Stimulated activated CD8-positive, alpha-beta memory T cell treated with anti-CD3 and anti-CD28 coated beads, Interleukin-2, amount 100 ng/mL, for 1 hour (primary cell): ENCODE measurements around the gene ZBTB4.

Experiments used
- DNase-seq, 2 donors: peaks; one replicate each; pipeline ENCODE4 v3.0.0-alpha.2; 2020; ENCODE audit warnings: low read depth in 2 of 2

ZBTB4 gene, protein sequence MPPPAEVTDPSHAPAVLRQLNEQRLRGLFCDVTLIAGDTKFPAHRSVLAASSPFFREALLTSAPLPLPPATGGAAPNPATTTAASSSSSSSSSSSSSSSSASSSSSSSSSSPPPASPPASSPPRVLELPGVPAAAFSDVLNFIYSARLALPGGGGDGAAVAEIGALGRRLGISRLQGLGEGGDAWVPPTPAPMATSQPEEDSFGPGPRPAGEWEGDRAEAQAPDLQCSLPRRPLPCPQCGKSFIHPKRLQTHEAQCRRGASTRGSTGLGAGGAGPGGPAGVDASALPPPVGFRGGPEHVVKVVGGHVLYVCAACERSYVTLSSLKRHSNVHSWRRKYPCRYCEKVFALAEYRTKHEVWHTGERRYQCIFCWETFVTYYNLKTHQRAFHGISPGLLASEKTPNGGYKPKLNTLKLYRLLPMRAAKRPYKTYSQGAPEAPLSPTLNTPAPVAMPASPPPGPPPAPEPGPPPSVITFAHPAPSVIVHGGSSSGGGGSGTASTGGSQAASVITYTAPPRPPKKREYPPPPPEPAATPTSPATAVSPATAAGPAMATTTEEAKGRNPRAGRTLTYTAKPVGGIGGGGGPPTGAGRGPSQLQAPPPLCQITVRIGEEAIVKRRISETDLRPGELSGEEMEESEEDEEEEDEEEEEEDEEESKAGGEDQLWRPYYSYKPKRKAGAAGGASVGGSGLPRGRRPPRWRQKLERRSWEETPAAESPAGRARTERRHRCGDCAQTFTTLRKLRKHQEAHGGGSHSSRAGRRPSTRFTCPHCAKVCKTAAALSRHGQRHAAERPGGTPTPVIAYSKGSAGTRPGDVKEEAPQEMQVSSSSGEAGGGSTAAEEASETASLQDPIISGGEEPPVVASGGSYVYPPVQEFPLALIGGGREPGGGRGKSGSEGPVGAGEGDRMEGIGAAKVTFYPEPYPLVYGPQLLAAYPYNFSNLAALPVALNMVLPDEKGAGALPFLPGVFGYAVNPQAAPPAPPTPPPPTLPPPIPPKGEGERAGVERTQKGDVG

DNA sequence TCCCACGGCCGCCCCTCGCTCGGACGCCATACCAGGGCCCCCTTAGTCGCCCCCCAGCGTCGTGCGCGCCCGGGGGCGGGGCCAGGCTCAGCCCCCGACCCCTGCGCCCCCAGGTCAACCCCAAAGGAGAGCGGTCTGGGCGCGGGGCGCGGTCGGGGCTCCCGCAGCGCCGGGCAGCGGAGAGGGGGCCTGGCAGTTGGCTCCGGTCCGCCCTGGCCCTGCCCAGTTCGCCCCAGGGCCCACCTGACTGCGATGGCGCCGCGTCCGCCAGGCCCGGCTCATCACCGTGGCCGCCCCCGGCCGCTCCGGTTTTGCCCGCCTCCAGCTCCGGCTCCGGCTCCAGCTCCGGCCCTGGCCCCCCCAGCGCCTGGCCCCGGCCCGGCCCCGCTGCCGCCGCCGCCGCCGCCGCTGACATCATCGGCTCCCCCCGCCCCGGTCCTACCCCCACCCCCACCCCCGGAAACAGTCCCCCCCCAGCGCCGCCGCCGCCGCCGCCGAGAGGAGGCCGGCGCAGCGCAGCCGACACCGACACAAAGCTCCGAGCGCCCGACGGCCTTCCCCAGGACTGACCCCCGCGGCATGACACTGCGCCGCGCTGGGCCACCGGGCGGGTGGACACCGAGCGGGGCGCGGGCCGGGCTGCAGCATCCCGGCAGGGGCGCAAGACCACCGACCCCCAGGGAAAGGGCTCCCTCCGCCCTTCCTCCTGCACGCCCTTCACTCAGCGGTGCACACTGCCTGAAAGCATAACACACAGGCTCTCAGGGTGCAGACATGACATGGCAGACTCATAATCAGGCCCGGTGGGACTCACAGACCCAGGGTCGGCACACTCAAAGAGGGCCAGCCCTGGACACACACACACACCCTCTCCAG lies at the start of gene ZBTB4:
ZBTB4 (minus strand) TSS at position 419 of the 876 bp plus-strand sequence. CDS start 12,830 bp downstream, outside the sequence.
- peak; percentile 52 to 53 for DNase-seq

DNA sequence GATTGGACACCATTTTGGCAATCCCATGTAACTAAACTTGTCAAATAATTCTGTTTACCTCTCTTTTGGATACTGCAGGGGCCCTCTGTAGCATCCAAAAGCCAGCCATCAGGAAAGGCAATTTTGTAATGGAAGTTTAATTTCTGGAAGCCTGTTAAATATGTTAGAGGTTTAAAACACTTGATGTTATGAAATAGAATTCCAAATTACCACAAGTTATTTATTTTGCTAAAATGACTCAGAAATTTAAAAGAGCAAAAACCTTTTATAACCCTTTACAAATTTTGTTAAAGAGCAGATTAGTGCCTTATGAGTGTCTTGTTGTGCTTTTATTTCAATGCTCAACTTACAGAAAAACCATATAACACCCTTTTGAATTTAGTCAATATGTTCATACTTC lies 49.4 kb upstream of the ZBTB4 start:
- DNase-seq, result no peak

DNA sequence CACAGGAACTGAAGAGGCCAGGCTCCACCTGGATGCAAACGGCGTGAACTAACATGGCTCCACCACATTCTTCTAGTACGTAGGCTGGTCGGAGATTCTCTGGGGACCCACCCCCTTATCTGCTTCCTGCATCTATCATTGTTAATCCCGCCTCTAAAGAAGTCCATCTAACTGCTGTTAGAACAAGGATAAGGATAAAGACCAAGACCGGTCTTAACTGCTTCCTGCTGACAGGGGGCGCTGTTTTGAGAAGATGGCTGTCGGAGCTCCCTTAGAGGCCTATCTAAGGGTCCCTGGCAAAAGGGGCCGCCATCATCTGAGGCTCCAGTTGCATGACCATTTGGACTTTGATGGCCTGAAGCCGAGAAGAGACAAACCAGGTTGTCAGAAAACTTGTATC lies 43.6 kb upstream of the ZBTB4 start:
- DNase-seq, result peak in 1 of 2 donors; percentile 33

DNA sequence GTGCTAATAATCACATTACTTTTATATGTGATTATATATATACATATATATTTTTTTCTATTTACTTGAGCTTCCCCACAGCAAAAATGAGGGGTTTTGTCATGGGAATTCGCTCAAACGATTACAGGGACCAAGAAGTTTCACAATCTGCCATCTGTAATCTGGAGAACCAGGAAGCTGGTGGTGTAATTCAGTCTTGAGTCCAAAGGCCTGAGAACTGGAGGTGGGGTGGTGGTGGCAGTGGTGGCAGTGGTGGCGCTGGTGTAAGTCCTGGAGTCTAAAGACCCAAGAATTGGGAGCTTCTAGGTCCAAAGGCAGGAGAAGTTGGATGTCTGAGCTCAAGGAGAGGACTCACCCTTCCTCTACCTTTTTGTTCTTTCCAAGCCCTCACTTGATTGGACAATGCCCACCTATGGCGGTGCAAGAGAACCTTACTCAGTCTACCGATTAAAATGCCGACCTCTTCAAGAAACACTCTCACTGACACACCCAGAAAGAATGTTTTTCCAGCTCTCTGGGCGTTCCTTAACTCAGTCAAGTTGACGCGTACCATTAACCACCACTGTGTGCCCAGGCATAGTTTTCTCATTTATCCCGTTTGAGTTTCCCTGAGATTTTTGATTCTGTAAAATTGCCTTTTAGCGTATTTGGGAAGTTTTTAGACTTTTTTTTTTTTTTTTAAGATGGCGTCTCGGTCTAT lies 36.6 kb upstream of the ZBTB4 start:
- no peak for DNase-seq

DNA sequence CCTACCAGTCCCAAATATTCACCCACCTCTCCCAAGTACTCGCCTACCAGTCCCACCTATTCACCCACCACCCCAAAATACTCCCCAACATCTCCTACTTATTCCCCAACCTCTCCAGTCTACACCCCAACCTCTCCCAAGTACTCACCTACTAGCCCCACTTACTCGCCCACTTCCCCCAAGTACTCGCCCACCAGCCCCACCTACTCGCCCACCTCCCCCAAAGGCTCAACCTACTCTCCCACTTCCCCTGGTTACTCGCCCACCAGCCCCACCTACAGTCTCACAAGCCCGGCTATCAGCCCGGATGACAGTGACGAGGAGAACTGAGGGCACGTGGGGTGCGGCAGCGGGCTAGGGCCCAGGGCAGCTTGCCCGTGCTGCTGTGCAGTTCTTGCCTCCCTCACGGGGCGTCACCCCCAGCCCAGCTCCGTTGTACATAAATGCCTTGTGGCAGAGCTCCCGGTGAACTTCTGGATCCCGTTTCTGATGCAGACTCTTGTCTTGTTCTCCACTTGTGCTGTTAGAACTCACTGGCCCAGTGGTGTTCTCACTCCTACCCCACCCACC lies 34.5 kb upstream of the ZBTB4 start:
- no peak for DNase-seq

DNA sequence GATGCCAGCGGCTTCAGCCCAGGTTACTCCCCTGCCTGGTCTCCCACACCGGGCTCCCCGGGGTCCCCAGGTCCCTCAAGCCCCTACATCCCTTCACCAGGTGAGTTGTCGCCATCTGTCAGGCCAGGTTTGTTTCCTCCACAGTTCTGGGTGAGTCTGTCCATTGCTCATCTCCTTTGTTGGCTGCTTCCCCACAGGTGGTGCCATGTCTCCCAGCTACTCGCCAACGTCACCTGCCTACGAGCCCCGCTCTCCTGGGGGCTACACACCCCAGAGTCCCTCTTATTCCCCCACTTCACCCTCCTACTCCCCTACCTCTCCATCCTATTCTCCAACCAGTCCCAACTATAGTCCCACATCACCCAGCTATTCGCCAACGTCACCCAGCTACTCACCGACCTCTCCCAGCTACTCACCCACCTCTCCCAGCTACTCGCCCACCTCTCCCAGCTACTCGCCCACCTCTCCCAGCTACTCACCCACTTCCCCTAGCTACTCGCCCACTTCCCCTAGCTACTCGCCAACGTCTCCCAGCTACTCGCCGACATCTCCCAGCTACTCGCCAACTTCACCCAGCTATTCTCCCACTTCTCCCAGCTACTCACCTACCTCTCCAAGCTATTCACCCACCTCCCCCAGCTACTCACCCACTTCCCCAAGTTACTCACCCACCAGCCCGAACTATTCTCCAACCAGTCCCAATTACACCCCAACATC lies 33.6 kb upstream of the ZBTB4 start:
- DNase-seq, result no peak

DNA sequence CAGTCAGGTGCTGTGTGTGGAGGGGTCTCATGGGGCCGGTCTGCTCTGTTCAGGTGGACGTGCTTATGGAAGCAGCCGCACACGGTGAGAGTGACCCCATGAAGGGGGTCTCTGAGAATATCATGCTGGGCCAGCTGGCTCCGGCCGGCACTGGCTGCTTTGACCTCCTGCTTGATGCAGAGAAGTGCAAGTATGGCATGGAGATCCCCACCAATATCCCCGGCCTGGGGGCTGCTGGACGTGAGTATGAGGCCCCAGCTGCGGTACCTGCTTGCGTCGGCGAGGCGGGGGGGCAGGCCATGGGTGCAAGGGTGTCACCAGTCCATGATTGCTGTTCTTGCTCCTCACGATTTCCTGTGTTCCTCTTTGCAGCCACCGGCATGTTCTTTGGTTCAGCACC lies 32.7 kb upstream of the ZBTB4 start:
- DNase-seq, result no peak

DNA sequence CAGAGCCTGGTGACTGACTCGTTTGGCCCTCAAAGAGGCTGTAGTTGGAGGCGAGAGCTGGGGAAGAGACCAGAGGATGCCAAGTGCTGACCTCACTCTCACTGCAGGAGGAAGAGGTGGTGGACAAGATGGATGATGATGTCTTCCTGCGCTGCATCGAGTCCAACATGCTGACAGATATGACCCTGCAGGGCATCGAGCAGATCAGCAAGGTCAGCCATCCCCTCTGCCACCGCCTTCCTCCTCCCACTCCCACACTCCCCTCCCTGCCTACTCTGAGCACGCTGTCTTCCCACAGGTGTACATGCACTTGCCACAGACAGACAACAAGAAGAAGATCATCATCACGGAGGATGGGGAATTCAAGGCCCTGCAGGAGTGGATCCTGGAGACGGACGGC lies 31.7 kb upstream of the ZBTB4 start:
- DNase-seq, result no peak

DNA sequence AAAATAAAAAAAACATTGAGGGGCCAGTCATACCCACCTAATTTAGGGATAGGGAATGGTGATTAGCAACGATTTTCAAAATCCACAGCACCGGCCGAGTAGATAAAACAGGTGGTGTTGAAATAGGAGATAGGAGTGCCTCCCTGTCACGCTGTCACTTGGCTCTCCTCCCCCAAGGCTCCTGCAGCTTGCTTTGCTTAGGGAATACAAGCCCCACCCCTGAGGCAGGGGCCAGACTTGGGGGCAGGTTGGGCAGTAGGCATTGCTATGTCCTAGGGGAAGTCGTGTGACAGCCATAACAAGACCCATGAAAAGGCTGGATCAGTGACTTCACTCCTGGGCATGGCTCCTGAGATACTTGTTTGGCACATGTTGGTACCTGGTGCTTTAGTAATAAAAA lies 30.5 kb upstream of the ZBTB4 start:
- DNase-seq, result no peak

DNA sequence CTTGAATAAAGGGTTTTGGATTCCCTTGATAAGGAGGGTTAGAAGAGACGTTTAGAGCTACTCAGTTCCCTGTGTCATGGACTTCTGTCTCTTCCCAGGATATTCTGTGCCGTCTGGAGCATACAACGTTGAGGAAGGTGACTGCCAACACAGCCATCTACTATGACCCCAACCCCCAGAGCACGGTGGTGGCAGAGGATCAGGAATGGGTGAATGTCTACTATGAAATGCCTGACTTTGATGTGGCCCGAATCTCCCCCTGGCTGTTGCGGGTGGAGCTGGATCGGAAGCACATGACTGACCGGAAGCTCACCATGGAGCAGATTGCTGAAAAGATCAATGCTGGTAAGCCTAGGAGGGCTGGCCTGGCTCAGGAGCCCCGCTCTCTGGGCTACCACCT lies 29.4 kb upstream of the ZBTB4 start:
- DNase-seq, result no peak

DNA sequence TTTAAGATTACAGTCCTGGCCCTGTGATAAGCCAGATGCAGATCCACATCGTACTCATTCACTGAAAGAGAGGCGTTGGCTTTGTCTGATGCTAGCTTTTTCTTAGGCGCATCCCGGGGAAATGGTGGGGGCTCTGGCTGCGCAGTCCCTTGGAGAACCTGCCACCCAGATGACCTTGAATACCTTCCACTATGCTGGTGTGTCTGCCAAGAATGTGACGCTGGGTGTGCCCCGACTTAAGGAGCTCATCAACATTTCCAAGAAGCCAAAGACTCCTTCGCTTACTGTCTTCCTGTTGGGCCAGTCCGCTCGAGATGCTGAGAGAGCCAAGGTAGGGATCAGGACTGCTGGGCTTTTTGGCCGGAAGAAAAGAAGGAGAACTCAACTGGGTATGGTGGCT lies 28.7 kb upstream of the ZBTB4 start:
- DNase-seq, result no peak

DNA sequence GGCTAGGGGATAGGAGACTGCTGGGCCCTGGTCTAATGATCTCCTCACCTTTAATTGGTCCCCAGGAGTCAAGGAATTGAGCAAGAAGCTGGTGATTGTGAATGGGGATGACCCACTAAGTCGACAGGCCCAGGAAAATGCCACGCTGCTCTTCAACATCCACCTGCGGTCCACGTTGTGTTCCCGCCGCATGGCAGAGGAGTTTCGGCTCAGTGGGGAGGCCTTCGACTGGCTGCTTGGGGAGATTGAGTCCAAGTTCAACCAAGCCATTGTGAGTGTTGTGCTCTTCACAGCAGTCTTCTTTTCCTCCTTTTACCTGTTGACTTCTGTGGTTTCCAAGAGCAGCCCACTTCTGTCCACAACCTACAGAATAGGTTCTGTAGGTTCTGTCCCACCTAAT lies 24.1 kb upstream of the ZBTB4 start:
- no peak for DNase-seq

DNA sequence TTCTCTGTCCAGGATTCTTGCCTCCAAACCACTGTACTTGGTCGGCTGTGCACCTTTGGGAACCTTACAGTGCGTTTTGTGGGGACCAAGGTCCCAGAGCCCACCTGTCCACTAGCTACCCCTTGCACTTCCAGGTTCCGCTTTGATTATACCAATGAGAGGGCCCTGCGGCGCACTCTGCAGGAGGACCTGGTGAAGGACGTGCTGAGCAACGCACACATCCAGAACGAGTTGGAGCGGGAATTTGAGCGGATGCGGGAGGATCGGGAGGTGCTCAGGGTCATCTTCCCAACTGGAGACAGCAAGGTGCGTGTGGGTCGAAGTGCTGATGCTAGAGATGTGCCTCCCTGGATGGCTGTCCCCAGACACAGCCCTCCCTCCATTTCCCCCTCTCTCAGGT lies 23.6 kb upstream of the ZBTB4 start:
- DNase-seq, result no peak

DNA sequence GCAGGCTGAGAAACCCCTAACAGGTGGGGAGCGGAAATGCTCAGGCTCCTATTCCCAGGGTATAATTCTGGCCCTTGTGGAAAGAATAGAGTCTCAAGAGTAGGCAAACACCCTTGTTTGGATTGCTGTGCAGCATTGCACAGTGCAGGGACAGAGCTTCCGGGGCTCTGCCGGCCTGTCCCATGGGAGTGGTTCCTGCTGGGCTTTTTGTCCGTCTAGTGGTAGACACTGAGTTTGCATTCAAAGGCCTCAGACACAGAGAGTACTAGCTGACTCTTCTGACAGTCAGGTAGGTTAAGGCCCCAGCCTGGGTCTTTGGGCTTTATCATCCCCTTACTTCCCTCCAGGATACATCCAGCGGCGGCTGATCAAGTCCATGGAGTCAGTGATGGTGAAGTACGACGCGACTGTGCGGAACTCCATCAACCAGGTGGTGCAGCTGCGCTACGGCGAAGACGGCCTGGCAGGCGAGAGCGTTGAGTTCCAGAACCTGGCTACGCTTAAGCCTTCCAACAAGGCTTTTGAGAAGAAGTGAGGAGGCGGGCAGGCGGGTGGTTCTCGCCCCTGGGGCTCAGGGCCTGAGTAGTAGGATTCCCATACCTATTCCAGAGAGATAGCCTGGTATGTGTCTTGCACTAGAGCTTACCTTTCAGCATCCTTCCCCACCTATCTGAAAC lies 22.9 kb upstream of the ZBTB4 start:
- no peak for DNase-seq

DNA sequence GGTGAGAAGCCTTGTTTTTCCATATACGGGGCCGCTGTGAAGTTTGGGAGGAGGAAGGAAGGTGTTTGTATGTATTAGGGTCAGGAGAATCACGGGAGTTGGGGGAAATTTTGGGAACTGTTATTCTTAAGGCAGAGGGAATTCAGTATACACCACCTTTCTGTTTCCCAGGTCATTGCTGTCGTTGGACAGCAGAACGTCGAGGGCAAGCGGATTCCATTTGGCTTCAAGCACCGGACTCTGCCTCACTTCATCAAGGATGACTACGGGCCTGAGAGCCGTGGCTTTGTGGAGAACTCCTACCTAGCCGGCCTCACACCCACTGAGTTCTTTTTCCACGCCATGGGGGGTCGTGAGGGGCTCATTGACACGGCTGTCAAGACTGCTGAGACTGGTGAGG lies 22.3 kb upstream of the ZBTB4 start:
- DNase-seq, result no peak

DNA sequence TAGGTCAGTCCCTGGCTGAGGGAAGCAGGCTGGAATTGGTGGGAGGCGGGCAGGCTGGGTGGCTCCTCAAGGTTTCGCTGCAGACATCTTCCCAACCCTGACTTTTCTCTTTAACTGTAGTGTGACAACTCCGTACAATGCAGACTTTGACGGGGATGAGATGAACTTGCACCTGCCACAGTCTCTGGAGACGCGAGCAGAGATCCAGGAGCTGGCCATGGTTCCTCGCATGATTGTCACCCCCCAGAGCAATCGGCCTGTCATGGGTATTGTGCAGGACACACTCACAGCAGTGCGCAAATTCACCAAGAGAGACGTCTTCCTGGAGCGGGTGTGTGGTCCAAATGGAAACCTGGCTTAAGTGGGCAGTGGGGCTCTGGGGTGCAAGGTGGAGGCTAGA lies 19.7 kb upstream of the ZBTB4 start:
- DNase-seq, result no peak

DNA sequence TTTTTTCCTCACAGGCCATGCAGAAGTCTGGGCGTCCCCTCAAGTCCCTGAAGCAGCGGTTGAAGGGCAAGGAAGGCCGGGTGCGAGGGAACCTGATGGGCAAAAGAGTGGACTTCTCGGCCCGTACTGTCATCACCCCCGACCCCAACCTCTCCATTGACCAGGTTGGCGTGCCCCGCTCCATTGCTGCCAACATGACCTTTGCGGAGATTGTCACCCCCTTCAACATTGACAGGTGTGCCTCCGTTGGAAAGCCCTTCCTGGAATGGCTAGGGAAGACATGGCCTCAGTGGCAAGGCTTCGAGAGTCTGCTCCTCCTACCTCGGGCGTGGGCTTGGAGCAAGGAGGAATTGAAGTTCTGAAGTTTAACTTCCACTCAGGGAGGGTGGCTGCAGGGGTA lies 18.2 kb upstream of the ZBTB4 start:
- DNase-seq, result no peak

DNA sequence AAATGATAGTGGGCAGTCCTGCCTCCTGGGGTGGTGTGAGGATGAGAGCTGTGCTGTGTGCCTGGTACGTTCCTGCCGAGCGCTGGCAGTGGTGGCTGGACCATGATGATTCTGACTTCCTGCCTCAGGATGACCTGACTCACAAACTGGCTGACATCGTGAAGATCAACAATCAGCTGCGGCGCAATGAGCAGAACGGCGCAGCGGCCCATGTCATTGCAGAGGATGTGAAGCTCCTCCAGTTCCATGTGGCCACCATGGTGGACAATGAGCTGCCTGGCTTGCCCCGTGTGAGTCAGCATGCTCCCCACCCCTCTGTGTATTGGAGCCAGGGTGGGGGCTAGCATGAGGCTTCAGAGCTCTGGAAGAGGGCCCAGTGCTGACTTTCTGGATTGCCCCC lies 17.8 kb upstream of the ZBTB4 start:
- DNase-seq, result no peak

DNA sequence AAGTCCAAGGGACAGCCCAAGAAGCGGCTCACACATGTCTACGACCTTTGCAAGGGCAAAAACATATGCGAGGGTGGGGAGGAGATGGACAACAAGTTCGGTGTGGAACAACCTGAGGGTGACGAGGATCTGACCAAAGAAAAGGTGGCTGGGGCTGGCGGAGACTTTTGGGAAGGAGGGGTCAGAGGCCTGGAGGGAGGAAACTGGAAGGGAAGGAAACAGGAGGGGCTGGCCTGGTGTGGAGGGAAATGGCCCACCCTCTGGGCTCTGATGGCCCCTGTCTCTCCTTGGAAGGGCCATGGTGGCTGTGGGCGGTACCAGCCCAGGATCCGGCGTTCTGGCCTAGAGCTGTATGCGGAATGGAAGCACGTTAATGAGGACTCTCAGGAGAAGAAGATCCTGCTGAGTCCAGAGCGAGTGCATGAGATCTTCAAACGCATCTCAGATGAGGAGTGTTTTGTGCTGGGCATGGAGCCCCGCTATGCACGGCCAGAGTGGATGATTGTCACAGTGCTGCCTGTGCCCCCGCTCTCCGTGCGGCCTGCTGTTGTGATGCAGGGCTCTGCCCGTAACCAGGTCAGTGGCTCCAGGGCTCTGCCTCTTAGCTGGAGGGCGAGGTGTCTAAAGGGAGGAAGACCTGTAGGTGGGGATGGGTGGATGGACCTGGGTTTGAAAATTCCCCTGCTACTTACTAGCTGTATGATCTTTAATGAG lies 17.2 kb upstream of the ZBTB4 start:
- no peak for DNase-seq
